ENCODE measurements around the gene ROBO1. TPM values are rescaled to one million over a fixed set of nuclear protein-coding genes. Genes with fewer than 3 reads are reported as not detected.

The ROBO1 gene
- total RNA-seq, 2 experiments from 2014 or later, result 1.6 to 2.1 TPM

DNA sequence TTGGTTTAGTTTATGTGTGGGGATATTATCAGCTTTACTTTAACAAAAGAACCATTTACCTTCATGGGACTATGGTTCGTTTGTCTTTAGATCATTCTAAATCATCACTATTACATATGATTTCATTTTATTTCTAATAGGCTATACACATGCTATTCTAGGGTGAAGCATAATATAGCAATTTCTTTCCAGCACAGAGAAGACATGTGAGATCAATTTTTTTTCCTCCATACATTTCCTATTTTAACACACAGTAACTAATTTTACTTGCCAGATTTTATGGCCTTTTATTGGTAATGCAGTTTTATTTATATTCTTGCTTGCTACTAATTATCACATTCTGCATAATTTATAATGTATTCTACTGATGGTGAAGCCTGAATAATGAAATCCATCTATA is 287.1 kb downstream of the ROBO1 start:
- ChIA-PET POLR2A (no interaction called here), CTCF (no interaction called here)

DNA sequence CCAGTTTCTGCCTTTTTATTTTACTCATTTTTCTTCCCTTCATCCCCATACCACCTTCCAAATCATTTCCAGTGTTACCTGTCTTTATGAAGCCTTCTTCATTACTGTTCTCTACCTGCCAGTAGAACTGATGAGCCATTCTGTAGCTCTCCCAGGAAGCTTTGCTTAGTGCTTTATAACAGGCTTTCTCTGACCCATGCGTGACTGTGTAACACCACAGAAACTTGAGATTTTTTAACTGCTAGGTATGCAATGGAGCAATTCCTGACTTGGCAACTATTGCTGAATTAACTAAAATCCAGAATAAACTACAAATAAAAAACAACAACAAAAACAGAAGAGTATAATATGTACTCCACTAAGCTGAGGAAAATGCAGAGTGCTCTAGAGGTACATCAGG is 289.2 kb downstream of the ROBO1 start:
- CTCF ChIA-PET, result no interaction called here

DNA sequence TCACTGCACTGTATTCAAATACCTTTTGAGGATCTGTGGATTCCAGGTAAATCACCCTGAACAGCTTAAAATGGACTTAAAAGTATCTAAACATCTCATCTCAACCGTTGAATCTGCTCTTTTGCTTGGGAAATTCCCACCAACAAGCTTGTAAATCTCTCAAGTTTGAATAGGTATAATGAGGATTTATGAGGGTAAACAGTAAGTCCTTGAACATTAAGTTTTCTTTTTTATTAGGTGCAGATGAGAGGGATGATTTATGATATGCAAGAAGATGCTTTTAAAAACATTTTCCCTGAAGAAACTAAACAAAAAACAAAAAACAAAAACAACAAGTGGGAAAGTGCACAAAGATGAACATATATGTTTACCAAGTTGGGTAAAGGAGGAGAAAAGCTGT is 290.6 kb downstream of the ROBO1 start:
- CTCF ChIA-PET, result no interaction called here

More for the DNA sequence above, 289.2 kb downstream of the ROBO1 start:
- POLR2A ChIA-PET, result no interaction called here

DNA sequence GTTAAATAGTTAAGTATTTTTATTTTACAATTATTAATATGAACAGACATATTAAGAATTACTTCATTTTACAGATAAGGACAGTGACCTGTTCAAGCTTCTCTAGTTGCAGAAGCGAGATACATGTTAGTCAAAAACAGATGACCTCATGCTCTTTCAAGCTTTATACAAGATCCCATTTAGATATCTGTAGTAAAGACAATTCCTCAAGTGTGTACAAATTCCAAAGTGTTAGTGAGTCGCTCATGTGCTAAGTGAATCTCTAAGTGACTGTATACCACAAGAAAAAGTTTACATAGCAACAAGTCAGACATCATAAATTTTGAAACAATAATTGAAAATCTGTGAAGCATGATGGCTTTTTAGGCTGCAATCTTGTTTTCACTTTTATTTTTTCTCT is 293.8 kb downstream of the ROBO1 start:
- ChIA-PET CTCF (no interaction called here), POLR2A (no interaction called here)

More for the DNA sequence above, 290.6 kb downstream of the ROBO1 start:
- POLR2A ChIA-PET, result no interaction called here

DNA sequence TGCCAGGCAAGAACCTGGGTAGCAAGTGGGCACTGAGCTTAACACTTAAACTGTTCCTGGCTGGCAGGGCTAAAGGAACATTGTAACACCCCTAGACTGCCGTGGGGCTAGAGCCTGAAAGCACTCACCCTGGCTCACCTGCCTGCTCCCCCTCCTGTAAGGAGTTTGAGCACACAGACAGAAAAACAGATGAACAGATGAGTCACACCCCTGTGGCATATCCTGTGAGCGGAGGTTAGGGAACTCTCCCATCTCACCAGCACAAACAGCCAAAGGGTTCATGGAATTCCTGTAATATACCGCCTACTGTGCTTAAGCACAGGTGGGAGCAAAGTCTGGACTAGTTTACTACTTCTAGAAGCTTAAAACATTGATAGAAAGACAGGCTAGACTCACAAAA is 300.1 kb downstream of the ROBO1 start:
- ChIA-PET POLR2A (no interaction called here), CTCF (no interaction called here)

DNA sequence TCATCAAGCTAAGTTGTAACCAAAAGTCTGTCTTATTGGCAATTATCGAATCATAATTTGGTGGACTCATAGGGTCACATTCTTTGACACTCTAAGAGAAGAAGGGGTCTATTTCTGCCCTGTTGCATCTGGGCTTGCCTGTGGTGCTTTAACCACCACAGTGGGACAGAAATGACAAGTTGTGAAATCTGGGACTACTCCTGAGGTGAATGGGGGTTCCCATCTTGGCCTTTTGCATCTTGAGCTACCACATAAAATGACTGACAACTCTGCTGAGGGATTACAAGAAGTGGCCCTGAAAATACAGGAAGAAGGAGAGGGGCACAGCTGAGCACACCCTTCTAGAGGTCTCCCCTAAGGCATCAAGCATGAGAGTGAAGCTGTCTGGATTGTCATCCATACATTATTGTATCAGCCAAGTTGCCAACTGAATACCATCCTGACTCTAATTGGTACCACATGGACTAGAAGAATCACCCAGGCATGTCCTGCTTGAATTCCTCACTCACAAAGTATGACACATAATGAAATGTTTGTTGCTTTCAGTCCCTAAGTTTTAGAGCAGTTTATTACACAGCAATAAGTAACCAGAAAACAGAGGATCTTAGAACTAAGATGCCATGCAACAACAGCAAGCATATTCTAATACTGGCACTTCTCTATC is 306.5 kb downstream of the ROBO1 start:
- CTCF ChIA-PET, result no interaction called here
- POLR2A ChIA-PET, result no interaction called here

DNA sequence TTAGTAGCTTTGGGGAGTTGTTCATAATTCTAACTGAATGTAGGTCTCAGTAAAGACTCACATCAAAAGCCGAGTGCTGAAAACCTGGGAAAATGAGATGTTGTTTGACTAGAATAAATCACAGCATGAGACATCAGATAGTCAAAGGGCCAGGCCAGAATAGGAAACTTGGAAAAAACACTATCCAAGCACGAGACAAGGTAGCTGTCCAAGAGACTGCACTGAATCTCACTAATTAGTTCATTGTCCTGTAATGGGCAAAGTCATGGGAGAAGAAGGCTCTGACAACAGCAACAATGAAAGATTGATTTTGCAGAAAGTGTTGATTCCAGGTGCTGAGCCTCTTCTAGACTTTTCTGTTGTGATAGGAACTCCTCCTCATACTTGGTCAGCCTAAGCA is 314.2 kb downstream of the ROBO1 start:
- ChIA-PET CTCF (no interaction called here), POLR2A (no interaction called here)

DNA sequence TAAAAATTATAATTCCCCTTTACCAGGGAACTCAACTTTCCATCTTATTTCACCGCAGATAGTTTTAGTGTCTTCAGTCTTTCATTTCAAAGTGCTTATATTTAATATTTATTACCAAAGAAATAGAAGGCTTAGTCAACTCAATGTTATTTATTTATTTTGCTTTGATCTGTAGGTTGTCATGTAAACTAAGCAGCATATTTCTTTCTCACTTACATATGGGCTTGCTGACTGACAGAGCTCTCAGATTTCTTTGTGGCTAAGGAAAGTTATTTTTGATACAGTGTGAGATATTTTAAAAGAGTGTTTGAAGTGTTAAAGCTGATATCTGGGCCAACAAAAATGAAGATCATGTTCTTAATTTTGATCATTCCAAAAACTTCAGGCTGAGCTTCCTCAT is 331.4 kb downstream of the ROBO1 start:
- POLR2A ChIA-PET, result no interaction called here
- CTCF ChIA-PET, result no interaction called here

DNA sequence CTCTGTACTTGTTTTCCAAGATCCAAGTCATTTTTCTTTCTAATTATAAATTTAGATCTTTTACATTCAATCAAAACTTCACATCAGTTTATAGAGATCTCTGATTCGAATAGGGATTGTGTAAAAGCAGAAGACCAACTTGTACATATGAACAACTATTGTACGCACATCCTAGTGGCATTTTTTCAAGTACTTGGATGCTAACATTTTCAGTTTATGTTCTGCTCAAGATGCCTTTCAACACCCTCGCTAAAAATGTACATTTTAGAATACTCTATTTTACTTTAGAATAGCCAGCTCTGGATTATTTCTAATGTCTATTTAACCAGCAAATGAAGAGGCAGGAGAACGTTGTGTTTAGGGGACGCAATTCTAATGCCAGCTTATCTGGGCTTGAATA is 340.7 kb downstream of the ROBO1 start:
- CTCF ChIA-PET, result no interaction called here
- POLR2A ChIA-PET, result no interaction called here

DNA sequence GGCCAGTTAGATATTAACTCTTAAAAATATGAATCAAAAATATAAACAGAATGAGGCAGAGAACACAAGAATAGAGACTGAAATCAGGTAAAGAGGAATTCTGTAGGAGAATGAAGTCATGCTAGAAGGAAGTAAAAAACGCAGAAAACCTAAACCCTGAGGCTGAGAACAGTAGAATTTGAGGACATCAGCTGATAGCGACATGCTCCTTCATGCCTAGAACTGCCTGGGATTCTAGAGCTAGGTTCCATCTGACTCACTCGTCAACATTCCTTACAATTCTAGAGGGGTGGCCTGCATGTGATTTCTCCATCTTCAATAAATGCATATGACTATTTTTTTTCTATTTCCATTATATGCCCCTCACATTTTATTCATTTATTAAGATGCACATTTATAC is 343.0 kb downstream of the ROBO1 start:
- ChIA-PET POLR2A (no interaction called here), CTCF (no interaction called here)

DNA sequence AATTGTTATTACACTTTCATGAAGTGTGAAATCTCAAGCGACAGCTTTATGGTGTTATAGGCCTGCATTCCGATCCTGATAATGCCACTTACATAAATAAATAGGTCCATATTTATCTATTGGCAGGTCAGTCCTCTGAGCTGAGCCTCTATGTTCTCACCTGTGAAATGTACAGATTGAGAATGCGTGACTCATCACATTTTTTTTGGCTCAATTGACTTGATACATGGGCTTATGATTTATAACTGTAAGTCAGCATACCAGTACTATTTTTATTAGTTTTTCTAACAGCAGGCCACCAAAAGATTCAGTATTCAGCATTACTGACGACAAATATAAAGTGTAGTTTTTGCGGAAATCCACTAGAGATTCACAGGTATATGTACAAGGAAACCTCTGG is 344.4 kb downstream of the ROBO1 start:
- CTCF ChIA-PET, result no interaction called here
- POLR2A ChIA-PET, result no interaction called here

DNA sequence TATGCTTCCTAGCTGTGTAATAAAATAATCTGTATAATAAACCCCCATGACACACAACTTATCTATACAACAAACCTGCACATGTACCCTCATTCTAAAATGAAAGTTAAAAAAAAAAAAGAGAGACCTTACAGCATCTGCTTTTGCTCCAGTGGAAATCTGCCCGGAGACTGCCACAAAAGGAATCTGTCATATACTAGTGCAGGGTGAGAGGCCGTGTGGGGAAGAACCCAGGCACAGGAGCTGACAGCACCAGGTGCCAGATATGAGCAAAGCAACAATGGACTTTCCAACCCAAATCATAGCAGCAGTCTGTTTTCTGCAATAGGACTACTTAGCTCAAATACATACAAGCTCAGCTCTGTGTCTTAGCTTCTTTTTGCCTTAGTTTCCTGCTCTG is 346.5 kb downstream of the ROBO1 start:
- ChIA-PET POLR2A (no interaction called here), CTCF (no interaction called here)

DNA sequence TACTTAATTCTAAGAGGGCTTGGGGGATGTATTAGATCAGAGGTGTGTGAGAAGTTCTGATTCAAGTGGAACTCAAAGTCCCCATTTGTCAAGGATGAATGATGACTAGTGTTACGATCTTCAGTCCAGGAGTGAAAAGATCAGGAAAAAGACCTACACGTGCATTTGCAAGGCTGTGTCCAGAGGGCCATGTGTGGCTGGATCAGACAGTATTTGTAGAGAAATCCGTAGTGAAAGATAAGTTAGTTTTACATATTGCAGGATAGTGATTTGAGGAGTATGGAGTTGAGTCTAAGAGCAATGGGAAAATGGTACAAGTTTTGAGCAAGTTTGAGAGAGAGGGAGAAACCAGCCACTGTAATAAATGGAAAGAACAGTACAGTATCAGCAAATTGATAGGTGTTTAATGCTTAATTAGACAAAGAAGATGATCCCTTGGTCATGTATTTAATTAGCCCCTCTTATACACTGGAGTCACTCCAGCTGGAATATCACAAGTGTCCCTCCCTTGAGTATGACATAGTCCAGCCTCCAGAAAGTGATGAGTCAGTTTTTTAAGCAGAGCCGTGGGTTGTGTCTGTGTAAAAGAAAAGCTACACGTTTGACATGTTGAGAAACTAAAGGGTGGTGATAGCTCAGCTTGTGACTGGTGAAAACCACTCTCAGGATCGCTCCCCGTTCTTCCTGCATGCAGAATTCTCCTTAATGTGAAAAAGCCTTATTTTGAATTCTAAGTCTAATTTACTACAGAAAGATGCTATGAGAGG is 348.8 kb downstream of the ROBO1 start:
- POLR2A ChIA-PET, result no interaction called here
- CTCF ChIA-PET, result no interaction called here

DNA sequence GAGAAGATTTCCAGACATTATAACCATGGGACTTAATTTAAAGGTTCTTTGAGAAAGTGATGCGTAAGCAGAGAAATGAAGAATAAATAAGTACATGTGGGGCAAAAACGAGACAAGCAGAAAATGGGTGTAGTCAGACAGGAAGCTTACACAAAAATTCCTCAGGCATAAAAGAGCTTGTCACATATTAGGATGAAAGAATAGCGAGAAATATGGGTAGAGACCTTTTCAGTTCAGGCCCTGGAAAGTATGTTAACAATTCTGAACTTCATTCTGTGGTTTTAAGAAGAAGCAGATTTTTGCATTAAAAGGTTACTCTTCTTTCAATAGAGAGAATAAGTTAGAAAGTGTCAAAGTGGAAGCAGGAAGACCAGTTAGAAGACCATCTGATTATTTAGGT is 352.4 kb downstream of the ROBO1 start:
- ChIA-PET POLR2A (no interaction called here), CTCF (no interaction called here)

DNA sequence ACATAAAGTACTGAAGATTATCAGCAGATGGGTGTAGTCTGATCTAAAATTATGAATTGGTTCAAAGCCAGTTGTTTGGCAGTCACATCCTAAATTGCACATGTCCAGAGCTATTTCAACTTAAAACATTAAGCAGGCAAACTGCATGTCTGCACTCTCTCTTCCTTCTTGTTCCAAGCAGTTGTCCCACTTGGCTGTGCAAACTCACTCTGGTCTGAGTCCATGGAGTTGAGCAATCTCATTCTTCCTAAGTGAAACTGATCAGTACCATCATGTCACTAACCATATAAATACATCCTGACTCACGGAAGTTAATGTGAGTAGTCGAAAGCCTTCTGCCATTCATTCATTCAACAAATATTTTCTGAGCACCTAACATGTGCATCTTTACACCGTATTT is 353.0 kb downstream of the ROBO1 start:
- CTCF ChIA-PET, result no interaction called here

DNA sequence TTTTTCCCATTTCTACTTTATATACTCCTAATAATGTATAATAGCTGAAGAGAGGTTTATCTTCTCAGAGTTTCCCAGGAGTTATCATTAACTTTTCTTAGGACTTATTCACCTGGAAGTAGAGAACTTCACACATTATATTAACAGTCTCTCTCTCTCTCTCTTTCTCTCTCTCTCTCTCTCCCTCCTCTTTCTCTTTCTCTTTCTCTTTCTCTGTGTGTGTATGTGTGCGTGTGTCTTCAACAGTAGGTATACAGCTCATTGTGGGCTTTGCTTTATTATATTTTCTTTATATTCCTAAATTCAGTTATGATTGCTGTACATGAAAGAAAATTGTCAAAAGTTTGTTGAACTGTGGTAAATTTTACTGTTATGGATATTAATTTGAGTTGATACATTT is 353.8 kb downstream of the ROBO1 start:
- ChIA-PET POLR2A (no interaction called here), CTCF (no interaction called here)

More for the DNA sequence above, 353.0 kb downstream of the ROBO1 start:
- POLR2A ChIA-PET, result no interaction called here

DNA sequence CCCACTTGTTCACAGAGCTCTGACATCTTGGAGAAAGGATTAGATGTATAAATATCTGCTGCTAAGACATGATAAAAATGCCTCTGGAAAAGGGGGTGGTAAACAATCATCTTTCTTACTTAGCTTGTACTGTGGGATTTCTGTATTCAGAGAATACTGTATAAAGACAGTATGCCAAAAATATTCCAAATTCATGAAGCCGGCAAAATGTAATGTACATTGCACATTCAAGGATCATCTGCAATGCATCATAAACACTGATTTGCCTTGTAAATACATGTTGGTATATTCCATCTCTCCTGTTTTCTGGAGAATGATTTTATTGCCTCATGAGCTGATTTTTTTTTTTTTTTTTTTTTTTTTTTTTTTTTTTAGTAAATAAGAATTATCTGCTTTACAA is 355.3 kb downstream of the ROBO1 start:
- ChIA-PET POLR2A (no interaction called here), CTCF (no interaction called here)

DNA sequence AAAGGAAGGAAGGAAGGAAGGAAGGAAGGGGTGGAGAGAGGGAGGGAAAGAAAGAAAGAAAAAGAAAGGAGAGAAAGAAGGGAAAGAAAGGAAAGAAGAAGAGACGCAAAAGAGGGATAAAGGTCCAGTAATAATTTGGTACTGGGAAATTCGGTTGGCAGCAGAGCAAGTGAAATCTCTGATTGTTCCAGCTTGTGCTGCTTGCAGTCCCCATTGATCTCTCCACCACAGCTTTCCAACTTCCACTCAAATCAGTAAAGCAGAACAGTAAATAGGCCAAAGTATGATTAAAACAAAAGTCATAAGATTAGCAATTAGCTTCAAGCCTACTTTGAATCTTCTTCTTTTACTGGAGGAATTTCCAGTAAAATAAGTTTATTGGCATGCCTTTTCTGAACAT is 357.2 kb downstream of the ROBO1 start:
- ChIA-PET CTCF (no interaction called here), POLR2A (no interaction called here)

DNA sequence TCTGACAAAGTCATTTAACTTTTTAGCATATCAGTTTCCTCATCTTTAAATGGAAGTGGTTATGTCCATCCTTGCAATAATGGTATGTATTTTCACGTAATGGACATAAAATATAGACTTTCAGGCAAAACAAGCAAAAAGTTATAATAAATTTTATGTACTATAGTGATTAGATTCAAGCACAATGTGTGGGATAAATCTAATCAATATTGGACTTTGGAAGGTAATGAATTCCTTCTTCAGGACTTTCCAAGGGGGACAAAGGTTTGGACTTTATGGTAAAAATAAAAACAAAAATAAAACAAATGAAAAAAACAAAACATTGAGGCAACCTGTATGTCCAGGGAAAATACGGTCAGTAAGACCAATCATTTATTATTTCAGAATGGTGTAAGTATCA is 357.7 kb downstream of the ROBO1 start:
- ChIA-PET POLR2A (no interaction called here), CTCF (no interaction called here)

DNA sequence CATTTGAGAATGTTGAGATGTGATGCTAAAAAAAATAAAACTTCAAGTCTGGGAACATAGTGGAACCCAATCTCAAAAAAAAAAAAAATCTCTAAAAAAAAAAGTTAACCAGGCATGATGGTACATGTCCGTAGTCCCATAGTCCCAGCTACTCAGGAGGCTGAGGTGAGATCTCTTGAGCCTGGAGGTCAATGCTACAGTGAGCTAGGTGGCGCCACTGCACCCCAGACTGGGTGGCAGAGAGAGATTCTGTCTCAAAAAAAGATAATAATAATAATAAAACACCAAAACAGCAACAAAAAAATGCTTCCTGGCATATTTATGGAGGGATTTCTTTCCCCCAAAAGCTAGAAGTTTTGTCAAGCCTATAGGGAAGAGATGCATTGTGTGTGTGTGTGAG is 361.6 kb downstream of the ROBO1 start:
- ChIA-PET POLR2A (no interaction called here), CTCF (no interaction called here)

DNA sequence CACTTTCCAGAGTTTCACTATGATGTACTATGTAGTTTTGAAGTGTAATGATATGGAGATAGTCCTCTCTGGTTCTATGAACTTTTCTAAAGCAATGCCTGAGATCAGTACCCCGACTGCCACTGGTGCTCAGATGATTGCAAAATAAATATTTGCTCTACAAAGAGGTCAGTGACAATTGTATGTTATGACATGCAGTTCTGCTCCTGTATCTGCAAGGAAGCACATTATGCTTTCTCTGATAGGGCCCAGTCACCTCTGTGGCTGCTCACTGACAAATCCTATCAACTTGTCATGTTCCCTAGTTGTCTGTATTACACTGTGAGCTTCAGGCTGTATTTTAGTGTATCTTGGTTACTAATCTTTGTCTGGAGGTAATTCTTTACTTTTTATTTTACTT is 362.6 kb downstream of the ROBO1 start:
- ChIA-PET POLR2A (no interaction called here), CTCF (no interaction called here)

DNA sequence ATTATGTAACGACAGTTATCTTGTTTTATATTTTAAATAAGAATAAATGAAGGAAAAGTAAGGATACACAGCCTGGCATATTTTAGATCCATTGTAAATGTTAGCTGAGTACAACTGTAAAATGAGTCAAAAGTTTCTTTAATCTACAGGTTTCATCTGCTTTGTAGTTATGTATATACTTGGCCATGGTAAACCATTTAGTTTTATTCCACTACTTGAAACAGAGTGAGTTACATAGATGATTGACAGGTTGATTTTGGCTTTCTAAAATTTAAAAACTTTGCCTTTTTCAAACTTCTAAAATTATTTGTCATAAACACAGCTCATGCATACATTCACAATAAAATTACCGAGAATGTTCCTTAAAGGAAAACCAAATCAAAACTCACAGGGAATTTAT is 371.2 kb downstream of the ROBO1 start:
- ChIA-PET POLR2A (no interaction called here), CTCF (no interaction called here)
